ENCODE measurements around the gene RFFL. TPM values are rescaled to one million over a fixed set of nuclear protein-coding genes. Genes with fewer than 3 reads are reported as not detected.

RFFL gene
- total and polyA plus RNA-seq, 9 of the 15 experiments (the other 6 are each of a cell fraction or from before 2014, with no cell fraction given) = 3.4 to 18.1 (median 12.8) TPM

GRCh38 chr17:34981538-34982241 lies 81.8 kb downstream of the RFFL start (continued):
- no peak for TF ChIP-seq ZNF23 (CRISPR knock-in tag; IDR thresholded peaks at IDR 0.05)
- no peak for TF ChIP-seq KDM2B (CRISPR knock-in tag; IDR thresholded peaks at IDR 0.05)
- TF ChIP-seq PTBP1 (IDR thresholded peaks at IDR 0.05; ENCODE audit: low read depth, low read length) = no peak
- TF ChIP-seq ZNF699 (CRISPR knock-in tag; IDR thresholded peaks at IDR 0.05; ENCODE audit: insufficient replicate concordance) = no peak
- peak; percentile 77 for TF ChIP-seq NCOR1 (IDR thresholded peaks at IDR 0.05)
- TF ChIP-seq BRD4 (IDR thresholded peaks at IDR 0.05) = no peak; the same call in 1 of the 2 replicates
- TF ChIP-seq NBN (IDR thresholded peaks at IDR 0.05; ENCODE audit: low read depth) = peak; percentile 59
- TF ChIP-seq HMG20B (CRISPR knock-in tag; IDR thresholded peaks at IDR 0.05) = no peak
- TF ChIP-seq MEF2D (tag; conservative IDR thresholded peaks at IDR 0.05; ENCODE audit: low read depth) = no peak
- peak; percentile 52; the same call in 1 of the 2 replicates for TF ChIP-seq SMARCE1 (IDR thresholded peaks at IDR 0.05)
- TF ChIP-seq ILF3 (IDR thresholded peaks at IDR 0.05; ENCODE audit: borderline replicate concordance) = no peak
- TF ChIP-seq, protein P1, sequence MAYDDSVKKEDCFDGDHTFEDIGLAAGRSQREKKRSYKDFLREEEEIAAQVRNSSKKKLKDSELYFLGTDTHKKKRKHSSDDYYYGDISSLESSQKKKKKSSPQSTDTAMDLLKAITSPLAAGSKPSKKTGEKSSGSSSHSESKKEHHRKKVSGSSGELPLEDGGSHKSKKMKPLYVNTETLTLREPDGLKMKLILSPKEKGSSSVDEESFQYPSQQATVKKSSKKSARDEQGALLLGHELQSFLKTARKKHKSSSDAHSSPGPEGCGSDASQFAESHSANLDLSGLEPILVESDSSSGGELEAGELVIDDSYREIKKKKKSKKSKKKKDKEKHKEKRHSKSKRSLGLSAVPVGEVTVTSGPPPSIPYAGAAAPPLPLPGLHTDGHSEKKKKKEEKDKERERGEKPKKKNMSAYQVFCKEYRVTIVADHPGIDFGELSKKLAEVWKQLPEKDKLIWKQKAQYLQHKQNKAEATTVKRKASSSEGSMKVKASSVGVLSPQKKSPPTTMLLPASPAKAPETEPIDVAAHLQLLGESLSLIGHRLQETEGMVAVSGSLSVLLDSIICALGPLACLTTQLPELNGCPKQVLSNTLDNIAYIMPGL (CRISPR knock-in tag; IDR thresholded peaks at IDR 0.05) = no peak
- TF ChIP-seq JUND (IDR thresholded peaks at IDR 0.05; ENCODE audit: borderline replicate concordance, low read depth, low read length) = peak; percentile 75
- TF ChIP-seq JUND (tag; IDR thresholded peaks at IDR 0.05; ENCODE audit: borderline replicate concordance, low read depth, low read length) = peak; percentile 52; the same call in 2 of the 3 replicates
- peak; percentile 76 for TF ChIP-seq CXXC5 (CRISPR knock-in tag; IDR thresholded peaks at IDR 0.05)
- peak; percentile 52; the same call in 1 of the 2 replicates for TF ChIP-seq JUN (IDR thresholded peaks at IDR 0.05; ENCODE audit: borderline replicate concordance, low read depth, low read length)
- peak; percentile 67; the same call in 1 of the 2 replicates for TF ChIP-seq JUN (CRISPR knock-in tag; IDR thresholded peaks at IDR 0.05; ENCODE audit: borderline replicate concordance)
- no peak for TF ChIP-seq PYGO2 (tag; IDR thresholded peaks at IDR 0.05)
- TF ChIP-seq PRPF4 (IDR thresholded peaks at IDR 0.05; ENCODE audit: insufficient read depth, low read depth, low read length, poor library complexity, severe bottlenecking) = no peak
- no peak for TF ChIP-seq CBX5 (IDR thresholded peaks at IDR 0.05; ENCODE audit: borderline replicate concordance, low read depth)
- TF ChIP-seq, protein P2, sequence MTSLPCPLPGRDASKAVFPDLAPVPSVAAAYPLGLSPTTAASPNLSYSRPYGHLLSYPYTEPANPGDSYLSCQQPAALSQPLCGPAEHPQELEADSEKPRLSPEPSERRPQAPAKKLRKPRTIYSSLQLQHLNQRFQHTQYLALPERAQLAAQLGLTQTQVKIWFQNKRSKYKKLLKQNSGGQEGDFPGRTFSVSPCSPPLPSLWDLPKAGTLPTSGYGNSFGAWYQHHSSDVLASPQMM (CRISPR knock-in tag; IDR thresholded peaks at IDR 0.05) = no peak
- TF ChIP-seq ZFPM2 (CRISPR knock-in tag; IDR thresholded peaks at IDR 0.05) = no peak
- TF ChIP-seq SRSF3 (IDR thresholded peaks at IDR 0.05; ENCODE audit: insufficient read depth, low read length) = no peak
- no peak for TF ChIP-seq CBX2 (IDR thresholded peaks at IDR 0.05; ENCODE audit: insufficient read depth, low read length, poor library complexity, severe bottlenecking)
- TF ChIP-seq CAMTA2 (CRISPR knock-in tag; conservative IDR thresholded peaks at IDR 0.05) = no peak
- TF ChIP-seq MYBL2 (IDR thresholded peaks at IDR 0.05; ENCODE audit: low read depth) = no peak
- no peak for TF ChIP-seq MYBL2 (CRISPR knock-in tag; IDR thresholded peaks at IDR 0.05; ENCODE audit: borderline replicate concordance)

Data from K562 (cell line).